GM18873 (cell line): ENCODE results near the gene CNPY3.
"Not testable (repeated sequence)": the region's sequence is repeated elsewhere in the genome, so short reads cannot be mapped to it uniquely, and the experiment has no call there.

ENCODE experiments used
- ATAC-seq: cut with Tn5 transposase; IDR thresholded peaks from one replicate; pipeline ENCODE4 v1.9.1; 2021; ENCODE audit warnings: mild to moderate bottlenecking, moderate library complexity, moderate number of reproducible peaks; ENCODE audit not compliant: unreplicated experiment, low FRiP score

The CNPY3 gene

GRCh38 chr6:42914546-42914945 is 14.7 kb upstream of the CNPY3 start:
- no peak for ATAC-seq

- no peak for ATAC-seq
Observed at GRCh38 chr6:42915732-42916131, 13.5 kb upstream of the CNPY3 start, which contains the start of gene PTCRA. Gene PTCRA, plus strand, starts transcription at chr6:42916053. Its CDS starts 17 bp downstream, at chr6:42916070.

- no peak for ATAC-seq
Observed at GRCh38 chr6:42916288-42916687, 13.0 kb upstream of the CNPY3 start.

- ATAC-seq, result no peak
Observed at GRCh38 chr6:42921801-42922200, 7.5 kb upstream of the CNPY3 start.

- ATAC-seq, result no peak
Observed at GRCh38 chr6:42923666-42924065, 5.6 kb upstream of the CNPY3 start.

GRCh38 chr6:42925248-42925857 is 3.9 kb upstream of the CNPY3 start:
- no peak for ATAC-seq

- ATAC-seq, result peak; percentile 54
Observed at GRCh38 chr6:42929821-42930360, 611 bp downstream of the CNPY3 start.

GRCh38 chr6:42932412-42932811 is 3.1 kb downstream of the CNPY3 start:
- ATAC-seq, result no peak

- ATAC-seq, result no peak
Observed at GRCh38 chr6:42933205-42933604, 3.9 kb downstream of the CNPY3 start.

- ATAC-seq, result no peak
Observed at GRCh38 chr6:42935322-42935721, 6.0 kb downstream of the CNPY3 start.

GRCh38 chr6:42936398-42936797 is 7.1 kb downstream of the CNPY3 start:
- no peak for ATAC-seq

- no peak for ATAC-seq
Observed at GRCh38 chr6:42937548-42938427, 8.5 kb downstream of the CNPY3 start.

GRCh38 chr6:42938428-42938796 is 9.1 kb downstream of the CNPY3 start:
- ATAC-seq, result no peak

GRCh38 chr6:42938987-42939809 is 9.9 kb downstream of the CNPY3 start:
- ATAC-seq, result no peak

- no peak for ATAC-seq
Observed at GRCh38 chr6:42939810-42940167, 10.5 kb downstream of the CNPY3 start.

- no peak for ATAC-seq
Observed at GRCh38 chr6:42940493-42941045, 11.3 kb downstream of the CNPY3 start.

- ATAC-seq, result not testable (repeated sequence)
Observed at GRCh38 chr6:42941356-42941755, 12.1 kb downstream of the CNPY3 start.

GRCh38 chr6:42942444-42942843 is 13.2 kb downstream of the CNPY3 start:
- no peak for ATAC-seq

GRCh38 chr6:42947950-42948349 is 18.7 kb downstream of the CNPY3 start:
- ATAC-seq, result no peak

- ATAC-seq, result no peak
Observed at GRCh38 chr6:42952389-42952788, 23.1 kb downstream of the CNPY3 start.

GRCh38 chr6:42954405-42954804 is 25.1 kb downstream of the CNPY3 start:
- ATAC-seq, result not testable (repeated sequence)
